ENCODE results near the gene HID1. TPM values are rescaled to one million over a fixed set of nuclear protein-coding genes. Genes with fewer than 3 reads are reported as not detected.

The HID1 gene
- total RNA-seq, 1 experiment from 2014 or later, result 5.0 TPM

- DNase-seq (ENCODE audit: extremely low read depth, low read depth), result no peak
Measured at GRCh38 chr17:74904687-74905409, 67.7 kb downstream of the HID1 start.

- DNase-seq (ENCODE audit: extremely low read depth, low read depth), result no peak
Measured at GRCh38 chr17:74903671-74904070, 68.9 kb downstream of the HID1 start.

GRCh38 chr17:74903034-74903433 lies 69.5 kb downstream of the HID1 start:
- no peak for DNase-seq (ENCODE audit: extremely low read depth, low read depth)

GRCh38 chr17:74901353-74902135 lies 71.0 kb downstream of the HID1 start:
- DNase-seq (ENCODE audit: extremely low read depth, low read depth), result no peak

Other genes starting within 250 kb of the HID1 start
- 0.12 and 0.17 TPM in 2 replicates for gene RAB37, start 235.5 kb downstream of the HID1 start, total RNA-seq (2014; rRNA removed; shearing (Covaris generic))
- gene NHERF1, start 224.1 kb downstream of the HID1 start, total RNA-seq (2014; rRNA removed; shearing (Covaris generic)), result 21.3 and 27.3 TPM in 2 replicates
- gene NAT9, start 196.4 kb downstream of the HID1 start, total RNA-seq (2014; rRNA removed; shearing (Covaris generic)), result 27.9 and 33.8 TPM in 2 replicates
- gene GRIN2C, start 112.9 kb downstream of the HID1 start, total RNA-seq (2014; rRNA removed; shearing (Covaris generic)), result not detected in 2 replicates
- gene FDXR, start 99.8 kb downstream of the HID1 start, total RNA-seq (2014; rRNA removed; shearing (Covaris generic)), result 35.0 and 36.9 TPM in 2 replicates
- gene FADS6, start 79.1 kb downstream of the HID1 start, total RNA-seq (2014; rRNA removed; shearing (Covaris generic)), result not detected in 2 replicates
- gene USH1G, start 49.5 kb downstream of the HID1 start, total RNA-seq (2014; rRNA removed; shearing (Covaris generic)), result not detected in 2 replicates
- not detected in 2 replicates for gene OTOP2, start 48.5 kb downstream of the HID1 start, total RNA-seq (2014; rRNA removed; shearing (Covaris generic))
- not detected in 2 replicates for gene OTOP3, start 36.9 kb downstream of the HID1 start, total RNA-seq (2014; rRNA removed; shearing (Covaris generic))
- gene CDR2L, start 14.9 kb upstream of the HID1 start, total RNA-seq (2014; rRNA removed; shearing (Covaris generic)), result 15.6 and 18.0 TPM in 2 replicates
- 87.5 and 91.5 TPM in 2 replicates for gene MRPL58, start 39.9 kb upstream of the HID1 start, total RNA-seq (2014; rRNA removed; shearing (Covaris generic))
- 272 and 301 TPM in 2 replicates for gene ATP5PD, start 74.2 kb upstream of the HID1 start, total RNA-seq (2014; rRNA removed; shearing (Covaris generic))
- 22.9 and 28.0 TPM in 2 replicates for gene KCTD2, start 74.5 kb upstream of the HID1 start, total RNA-seq (2014; rRNA removed; shearing (Covaris generic))
- 19.8 and 20.0 TPM in 2 replicates for gene SLC16A5, start 115.2 kb upstream of the HID1 start, total RNA-seq (2014; rRNA removed; shearing (Covaris generic))
- gene ARMC7, start 137.2 kb upstream of the HID1 start, total RNA-seq (2014; rRNA removed; shearing (Covaris generic)), result 9.1 and 14.3 TPM in 2 replicates
- 107 and 114 TPM in 2 replicates for gene NT5C, start 159.0 kb upstream of the HID1 start, total RNA-seq (2014; rRNA removed; shearing (Covaris generic))
- 454 and 510 TPM in 2 replicates for gene JPT1, start 181.8 kb upstream of the HID1 start, total RNA-seq (2014; rRNA removed; shearing (Covaris generic))
- 136 and 142 TPM in 2 replicates for gene SUMO2, start 210.2 kb upstream of the HID1 start, total RNA-seq (2014; rRNA removed; shearing (Covaris generic))
- 46.6 and 51.0 TPM in 2 replicates for gene NUP85, start 232.9 kb upstream of the HID1 start, total RNA-seq (2014; rRNA removed; shearing (Covaris generic))

Data from NCI-H460 (cell line).